DMS79 treated with DMSO at 0.1 percent for 48 hours (cell line): ENCODE data around the gene RBM43.
"Not testable (repeated sequence)": the region's sequence is repeated elsewhere in the genome, so short reads cannot be mapped to it uniquely, and the experiment has no call there.

ENCODE experiments used
- DNase-seq: peaks from one replicate; lab custom pipeline; 2025; lab: John Stamatoyannopoulos, UW

RBM43 gene

DNA sequence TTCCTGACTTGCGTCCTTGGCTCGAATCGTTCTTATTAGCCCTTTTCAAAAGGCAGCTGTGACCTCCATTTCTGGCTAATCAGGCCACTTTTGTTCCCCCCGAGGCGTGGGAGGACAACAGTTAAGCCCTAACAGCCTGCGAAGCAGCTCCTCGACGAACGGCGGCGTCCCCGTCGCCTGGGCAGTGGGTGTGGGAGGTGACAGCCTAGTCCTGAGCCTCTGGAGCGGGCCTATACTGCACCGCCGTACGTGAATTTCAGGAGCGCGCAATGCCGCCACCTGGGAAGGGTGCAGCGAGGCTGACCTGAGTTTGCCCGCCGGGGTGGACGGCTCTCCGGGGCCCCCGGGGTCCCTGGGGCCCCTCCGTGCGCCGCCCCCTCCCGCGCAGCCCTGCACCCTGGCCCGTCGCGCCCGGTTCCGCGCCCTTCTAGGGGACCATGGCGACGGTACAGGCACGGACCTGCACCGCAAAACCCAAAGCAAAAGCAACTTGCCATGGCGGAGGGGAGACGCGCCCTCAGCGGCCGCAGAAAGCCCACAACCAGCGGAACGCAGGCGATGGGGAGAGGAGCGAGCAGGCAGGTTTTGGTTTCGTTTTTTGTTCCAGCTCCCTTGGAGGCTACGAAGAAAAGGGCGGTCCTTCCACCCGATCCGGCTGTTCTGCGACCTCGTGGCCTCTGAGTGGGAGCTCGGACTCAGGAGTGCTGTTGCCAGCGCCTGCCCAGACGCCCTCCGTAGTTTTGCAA is at the start of gene RBM43:
Gene RBM43, minus strand, starts transcription at position 633 of the 746 bp plus-strand sequence. Its CDS starts 136 bp downstream, at position 497.
- DNase-seq: peak; percentile 76

DNA sequence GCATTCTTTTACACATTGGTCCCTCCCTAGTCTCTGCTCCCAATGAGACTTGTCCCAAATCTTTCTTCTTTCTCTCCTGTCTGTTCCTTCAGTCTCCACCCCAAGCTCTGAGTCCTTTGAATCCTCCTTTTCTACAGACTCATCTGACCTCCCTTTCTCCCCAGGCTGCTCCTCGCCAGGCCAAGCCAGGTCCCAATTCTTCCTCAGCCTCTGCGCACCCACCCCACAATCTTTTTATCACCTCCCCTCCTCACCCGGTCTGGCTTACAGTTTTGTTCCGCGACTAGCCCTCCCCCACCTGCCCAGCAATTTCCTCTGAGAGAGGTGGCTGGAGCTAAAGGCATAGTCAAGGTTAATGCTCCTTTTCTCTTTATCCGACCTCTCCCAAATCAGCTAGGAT is 48.6 kb upstream of the RBM43 start:
- not testable (repeated sequence) for DNase-seq

DNA sequence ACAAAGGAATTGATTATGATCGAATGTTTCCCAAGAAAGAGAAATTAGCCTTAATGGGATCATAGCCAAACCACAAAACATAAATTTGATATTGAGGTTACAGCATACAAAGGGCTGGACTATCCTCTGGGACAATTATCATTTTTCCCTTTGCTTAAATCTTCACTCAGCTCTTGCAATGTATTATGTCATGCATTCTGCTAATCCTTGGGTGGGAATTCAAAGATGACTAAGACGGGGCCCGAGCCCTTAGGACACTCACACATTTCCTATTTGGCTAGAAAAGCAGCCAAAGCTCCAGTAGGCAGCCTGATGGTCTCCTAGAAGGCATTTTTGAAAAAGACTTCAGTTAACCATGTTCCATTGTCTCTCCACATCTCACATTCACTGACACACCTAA is 45.0 kb upstream of the RBM43 start:
- no peak for DNase-seq

DNA sequence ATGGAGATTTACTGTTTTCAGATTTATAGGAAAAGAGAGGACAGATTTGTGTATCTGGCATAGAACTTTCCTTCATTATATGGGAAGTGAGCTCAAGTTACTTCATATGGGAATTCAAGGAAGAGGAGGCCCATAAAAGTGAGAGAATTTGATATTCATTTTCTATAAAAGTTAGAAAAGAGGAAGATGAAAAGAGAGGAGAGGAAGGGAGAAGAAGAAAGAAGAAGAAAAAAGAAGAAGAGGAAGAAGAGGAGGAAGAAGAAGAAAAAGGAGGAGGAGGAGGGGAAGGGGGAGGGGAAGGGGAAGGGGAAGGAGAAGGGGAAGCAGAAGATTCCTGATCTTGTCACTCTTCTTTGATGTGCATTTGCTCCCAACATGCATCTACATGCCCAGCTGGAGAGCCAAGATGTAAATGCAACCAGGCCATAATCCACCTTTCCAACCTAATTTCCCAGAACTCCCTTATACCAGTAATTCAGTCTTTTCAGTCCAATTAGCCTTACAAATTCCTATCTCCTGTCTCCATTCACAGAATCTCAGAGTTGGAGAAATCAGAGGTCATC is 43.5 kb upstream of the RBM43 start:
- DNase-seq: no peak

DNA sequence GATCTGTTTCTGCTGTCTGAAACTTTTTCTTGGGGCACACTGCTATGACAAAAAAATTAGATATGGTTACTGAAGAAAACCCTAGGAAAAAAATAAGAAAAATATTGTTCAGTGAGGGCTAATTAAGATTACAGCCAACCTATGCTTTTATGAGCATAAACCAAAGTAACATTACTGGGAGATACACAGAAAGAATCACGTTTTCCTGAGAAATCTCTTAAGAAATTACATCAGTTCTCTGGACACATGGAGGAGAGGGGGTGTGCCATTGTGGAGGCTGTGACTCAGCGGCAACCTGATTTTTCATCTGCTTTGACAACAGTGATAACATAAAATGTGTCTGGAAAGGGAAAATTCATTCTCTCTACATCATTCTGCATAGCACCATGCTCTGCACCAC is 41.2 kb upstream of the RBM43 start:
- DNase-seq: no peak

DNA sequence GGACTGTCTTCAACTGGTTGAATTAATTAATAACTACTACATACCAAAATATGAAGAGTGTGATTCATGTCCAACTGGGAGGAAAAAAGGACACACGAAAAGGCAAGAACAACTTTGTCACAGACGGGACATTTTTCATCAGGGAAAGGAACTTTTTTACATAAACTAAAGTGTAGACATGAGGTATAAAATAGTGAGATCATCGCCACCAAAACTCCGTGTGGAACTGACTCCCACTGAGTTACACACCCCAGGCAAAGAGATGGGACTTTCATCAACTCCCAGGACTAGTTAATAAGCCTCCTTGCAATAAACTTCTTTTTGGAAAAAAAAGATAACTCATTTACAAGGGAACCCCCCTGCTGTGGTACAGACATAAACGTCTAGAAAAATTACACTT is 40.7 kb upstream of the RBM43 start:
- DNase-seq: no peak

DNA sequence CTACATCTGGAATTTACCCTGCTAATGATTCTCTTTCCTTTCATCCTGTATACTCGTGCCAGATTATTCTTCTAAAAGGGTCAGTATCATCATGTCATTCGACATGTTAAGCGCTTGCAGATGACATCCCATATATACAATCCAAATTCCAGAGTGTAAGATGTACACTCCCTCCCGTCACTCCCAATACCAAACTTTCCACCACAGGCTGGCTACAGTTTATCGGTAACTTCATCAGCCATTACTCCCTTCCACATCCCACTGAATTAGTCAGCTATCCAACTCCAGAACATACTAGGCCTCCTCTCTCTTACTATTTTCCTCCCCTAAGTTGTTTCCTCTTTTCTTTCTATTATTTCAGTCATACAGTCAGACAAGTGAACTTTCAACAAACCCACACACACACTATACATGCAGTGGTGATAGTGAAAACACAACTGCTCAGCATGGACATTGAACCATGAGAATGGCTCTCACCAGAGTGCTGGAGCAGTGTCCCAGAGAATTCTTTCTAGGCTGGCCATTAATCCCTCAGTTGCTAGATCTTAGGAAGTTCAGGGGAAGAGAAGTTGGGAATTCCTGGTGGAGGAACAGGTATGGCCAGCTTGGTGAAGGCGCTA is 38.4 kb upstream of the RBM43 start:
- no peak for DNase-seq

DNA sequence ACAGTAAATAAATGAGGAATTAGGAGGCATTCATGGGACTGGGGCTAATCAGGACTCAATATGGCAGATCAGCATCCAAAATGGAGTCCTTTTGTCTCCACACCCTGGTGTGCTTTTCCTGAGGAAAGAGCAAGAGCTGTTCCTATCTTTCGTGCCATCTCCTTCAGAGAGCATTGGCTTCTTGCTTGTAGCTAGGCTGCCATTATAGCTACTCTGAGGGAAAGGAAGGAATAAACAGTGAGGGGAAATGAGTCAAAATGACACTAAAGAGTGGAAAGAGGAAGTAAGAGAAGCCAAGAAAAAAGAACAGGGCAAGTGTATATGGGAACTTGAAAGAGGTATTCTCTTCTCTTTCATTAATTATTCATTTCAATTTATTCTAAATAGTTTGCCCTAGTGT is 36.2 kb upstream of the RBM43 start:
- DNase-seq: no peak

DNA sequence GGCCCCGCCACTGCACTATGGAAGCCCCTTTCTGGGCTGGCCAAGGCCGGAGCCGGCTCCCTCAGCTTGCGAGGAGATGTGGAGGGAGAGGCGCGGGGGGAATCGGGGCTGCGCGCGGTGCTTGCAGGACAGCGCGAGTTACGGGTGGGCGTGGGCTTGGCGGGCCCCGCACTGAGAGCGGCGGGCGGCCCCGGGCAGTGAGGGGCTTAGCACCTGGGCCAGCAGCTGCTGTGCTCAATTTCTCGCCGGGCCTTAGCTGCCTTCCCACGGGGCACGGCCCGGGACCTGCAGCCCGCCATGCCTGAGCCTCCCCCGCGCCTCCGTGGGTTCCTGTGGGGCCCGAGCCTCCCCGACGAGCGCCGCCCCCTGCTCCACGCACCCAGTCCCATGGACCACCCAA is 34.3 kb upstream of the RBM43 start:
- not testable (repeated sequence) for DNase-seq

DNA sequence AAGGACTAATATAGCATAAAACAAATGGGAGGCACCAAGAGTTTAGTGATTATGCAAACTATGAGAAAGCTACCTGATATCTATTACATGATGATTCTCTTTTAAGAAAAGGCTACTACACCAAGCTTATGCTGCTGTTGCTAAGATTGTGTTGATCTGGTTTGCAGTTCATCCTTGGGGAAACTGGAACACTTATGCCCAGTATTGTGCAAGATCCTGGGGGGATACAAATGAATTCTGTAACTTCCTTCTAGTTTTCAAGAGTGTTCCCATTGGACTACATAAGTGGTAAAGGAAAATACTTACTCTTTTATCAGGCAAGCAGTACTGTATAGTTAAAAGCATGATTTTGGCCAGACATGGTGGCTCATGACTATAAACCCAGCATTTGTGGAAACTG is 30.9 kb upstream of the RBM43 start:
- no peak for DNase-seq

DNA sequence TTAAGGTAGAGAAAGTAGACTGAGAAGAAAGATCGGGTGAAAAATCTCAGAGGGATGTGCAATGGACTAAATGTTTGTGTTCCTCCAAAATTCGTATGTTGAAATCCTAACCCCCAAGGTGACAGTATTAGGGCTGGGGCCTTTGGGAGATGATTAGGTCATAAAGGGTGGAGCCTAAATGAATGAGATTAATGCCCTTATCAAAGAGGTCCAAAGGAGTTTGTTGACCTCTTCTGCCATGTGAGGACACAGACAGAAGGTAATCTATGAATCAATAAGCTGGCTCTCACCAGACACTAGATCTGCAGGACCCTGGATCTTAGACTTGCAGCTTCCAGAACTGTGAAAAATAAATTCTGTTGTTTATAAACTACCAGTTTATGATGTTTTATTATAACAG is 30.5 kb upstream of the RBM43 start:
- DNase-seq: no peak

DNA sequence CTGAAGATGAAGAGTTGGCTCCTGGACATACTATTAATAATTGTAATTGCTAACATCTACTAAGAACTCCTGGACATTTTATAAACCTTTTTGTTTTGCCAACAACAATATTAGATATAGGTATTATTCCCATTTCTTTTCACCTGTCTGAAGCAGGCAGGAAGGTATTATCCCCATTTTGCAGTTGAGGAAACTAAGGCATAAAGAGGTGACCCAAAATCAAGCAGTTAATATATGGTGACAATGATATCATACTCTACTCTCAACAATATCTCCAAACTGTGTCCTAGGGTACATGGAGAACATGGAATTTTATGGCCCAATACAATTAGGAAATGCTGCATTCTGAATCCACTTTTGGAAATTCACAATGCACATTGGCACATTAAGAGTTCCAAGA is 29.6 kb upstream of the RBM43 start:
- DNase-seq: no peak

DNA sequence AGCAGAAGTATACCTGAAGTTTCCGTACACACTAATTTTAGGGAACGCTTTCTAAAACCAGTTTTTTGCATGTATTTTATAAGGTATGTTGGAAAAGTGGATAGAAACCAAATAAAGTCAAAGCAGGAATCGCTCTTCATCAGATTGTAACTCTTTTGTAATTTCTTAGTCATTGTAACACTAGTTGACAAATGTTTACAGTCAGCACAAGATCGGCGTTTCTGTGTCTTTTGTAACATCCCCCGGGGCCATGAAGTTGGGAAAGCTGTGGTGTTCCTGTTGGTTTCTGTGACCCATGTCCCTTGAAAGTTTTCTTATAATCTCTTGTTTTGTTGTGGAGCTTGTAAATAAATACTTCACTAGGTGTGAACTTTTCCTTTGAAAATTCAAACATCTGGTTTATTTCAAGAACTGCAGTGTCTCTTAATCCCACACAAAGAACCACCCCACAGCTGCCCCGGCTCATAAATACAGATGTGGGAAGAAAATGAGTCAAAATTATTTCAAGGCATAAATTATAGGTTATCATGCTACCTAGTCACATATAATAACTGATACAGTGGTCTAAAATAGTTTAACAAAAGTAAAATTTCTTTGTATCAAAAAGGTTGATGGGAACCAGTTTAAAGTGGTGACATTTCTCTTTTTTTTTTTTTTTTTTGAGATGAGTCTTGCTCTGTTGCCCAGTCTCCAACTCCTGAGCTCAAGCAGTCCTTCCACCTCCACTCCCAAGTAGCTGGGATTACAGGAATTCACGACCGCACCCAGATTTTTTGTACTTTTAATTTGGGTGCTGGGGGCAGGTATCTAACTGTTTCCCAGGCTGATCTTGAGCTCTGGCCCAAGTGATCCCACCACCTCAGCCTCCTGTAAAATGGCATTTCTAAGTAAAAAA is 28.6 kb upstream of the RBM43 start:
- peak; percentile 73 for DNase-seq

DNA sequence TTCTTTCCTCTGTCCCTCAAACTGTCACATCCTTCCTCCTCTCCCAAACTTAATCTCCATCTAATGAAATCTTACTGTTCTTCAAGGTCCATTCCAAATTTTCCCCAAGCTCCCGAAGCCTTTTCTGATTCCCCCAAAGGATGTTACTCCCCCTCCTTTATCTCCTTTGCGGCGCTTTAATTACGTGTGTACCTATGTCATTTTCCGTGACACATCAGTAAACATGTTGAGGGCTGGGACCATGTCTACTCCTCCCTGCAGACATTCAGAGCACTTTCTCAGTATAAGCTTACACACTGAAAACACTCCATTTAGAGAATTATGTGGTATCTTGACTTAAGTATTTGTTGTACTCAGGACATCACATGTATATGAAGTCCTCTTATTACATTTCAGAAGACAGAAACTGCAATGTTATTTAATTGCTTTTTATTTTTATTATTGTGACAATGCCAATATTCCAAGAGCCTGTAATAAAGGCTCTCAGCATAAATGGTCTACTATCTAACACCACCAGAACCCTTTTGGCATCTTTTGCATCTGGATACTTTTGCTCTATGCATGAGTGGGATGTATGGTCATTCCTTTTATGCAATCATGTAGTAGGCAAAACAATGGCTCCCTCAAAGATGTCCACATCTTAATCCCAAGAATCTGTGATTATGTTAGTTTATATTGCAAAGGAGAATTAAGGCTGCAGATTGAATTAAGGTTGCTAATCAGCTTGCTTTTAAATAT is 26.0 kb upstream of the RBM43 start:
- no peak for DNase-seq

DNA sequence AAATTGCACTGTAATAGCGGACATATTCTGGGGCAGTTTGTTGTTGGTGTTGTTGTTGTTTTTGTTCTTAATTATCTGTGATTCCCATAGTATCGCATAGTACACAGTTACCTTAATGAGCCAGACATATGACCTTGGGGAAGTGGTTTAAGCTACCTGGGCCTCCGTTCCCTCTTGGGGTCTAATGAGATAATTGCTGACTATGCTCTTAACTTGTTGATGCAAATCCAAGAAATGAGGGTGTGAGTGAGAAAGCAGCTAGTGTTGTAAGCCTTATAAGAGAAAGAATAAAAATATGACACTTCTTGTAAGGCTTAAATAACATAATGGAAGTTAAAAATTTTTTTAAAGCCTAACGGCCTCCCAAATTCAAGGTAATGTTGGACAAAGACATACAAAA is 20.7 kb upstream of the RBM43 start:
- no peak for DNase-seq

DNA sequence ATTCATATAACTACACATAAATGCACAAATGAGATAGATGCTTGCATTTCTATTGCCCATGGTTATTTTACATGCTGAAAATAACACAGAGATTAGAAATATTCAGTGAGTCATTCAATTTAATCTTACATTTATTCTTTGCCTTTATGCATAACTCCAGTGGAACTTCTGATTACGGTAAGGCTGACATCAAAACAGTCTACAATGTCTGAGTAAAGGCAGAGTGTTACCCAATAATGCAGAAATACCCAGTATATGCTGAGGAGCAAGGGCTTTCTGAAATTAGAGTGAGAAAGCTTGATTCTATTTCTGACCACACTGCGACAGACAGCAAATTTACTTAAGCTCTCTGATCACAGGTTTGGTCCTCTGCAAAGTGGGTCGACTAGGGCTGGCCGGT is 18.6 kb upstream of the RBM43 start:
- DNase-seq: no peak

DNA sequence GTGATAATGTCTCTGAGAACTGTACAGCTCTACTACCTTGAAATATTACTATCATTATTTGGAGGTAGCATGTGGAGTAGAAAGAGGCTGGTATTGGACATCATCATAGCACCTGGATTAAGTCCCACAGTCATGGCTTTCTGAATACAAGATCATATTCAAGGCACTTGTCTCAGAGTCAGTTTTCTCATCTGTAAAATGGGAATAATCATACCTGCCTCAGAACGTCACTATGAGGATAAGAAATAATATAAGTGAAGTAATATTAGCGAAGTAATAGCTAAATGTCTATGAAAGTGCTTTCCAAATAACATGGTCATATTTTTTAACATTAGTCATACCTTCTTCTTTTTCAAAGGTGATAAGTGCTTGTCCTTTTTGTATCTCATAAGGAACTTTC is 16.8 kb upstream of the RBM43 start:
- DNase-seq: no peak

DNA sequence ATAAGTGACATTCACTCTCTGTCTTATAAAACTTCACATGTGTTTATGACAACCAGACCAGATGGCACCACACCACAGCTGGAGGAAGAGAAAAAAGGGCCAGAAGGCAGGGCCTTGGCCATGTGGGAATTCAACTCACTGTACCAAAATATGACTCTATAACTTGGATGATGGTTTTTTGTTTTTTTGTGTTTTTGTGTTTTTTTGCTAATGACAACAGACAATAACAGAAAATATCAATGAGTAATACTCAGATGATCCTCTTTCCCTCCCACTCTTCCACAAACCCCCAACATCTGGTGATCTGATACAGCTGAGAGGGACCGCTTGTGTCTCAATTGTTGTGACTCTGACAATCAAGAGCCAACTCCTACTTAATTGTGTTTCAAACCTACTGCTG is 15.4 kb upstream of the RBM43 start:
- DNase-seq: no peak

DNA sequence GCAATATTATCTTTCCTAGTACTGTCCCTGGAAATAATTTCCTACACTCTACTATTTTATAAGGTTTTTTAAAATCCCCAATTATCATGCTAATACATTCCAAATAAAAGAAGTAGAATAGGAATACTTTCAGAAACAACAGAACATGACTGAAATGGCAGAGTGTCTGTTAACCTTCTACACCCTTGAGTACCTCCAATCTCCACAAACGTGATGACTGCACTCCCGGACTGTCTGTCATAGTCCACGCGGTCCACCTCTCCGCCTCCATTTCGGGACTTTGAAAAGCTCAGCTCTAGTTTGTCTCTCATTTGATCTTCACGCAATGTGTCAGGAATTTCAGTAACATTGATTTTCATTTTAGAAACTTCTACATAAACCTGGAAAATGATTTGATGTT is 13.6 kb upstream of the RBM43 start:
- DNase-seq: no peak

DNA sequence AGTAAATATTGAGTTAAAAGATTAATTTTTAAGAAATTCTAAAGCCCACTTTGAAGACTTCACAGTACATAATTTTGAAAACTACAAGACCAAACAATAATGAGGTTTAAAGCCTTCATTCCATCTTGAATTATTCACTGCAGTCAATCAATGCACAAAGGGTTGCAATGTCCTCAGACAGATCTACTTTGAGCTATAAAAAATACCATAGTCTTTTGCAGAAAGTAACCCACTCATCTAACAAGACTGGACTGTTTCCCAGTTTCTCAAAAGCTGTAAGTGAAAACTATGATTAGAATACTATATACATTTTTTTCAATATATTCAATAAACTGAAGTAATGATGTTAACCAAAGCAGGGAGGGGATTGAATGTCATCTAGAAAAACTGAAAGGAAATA is 10.2 kb upstream of the RBM43 start:
- no peak for DNase-seq

DNA sequence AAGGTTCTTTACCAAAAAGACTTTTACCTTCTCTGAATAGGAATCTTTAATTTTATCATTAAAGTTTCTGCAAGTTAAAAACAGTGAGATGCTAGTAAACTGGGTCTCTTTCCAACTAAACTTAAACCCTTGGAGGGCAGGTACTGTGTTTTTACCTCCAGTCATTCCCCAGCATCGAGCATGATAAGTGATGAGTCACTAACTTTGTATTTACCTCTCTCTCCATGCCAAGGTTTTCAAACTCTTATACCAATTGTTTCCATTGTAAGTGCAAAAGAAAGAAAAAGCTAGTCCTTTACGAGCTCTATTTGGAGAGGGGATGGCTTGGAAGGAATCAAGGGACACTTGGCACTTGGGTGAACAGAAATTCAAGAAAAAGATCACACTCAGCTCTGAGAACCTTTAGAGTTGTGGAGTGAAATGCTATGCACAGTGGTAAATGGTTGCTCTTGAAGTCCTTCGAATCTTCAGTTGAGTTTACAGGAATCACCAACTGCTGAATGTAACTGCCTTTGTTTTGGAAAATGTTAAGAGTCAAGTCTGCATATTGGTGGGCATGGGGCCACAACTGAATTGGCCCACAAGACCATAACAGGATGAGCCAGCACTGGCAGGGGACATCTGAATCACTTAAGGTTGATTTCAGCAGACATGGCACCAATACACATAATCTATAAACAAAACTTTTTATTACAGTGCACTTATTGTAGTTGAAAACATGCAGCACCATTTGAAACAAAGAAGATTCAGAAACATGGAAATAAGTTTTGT is 8.3 kb upstream of the RBM43 start:
- no peak for DNase-seq
